B cell (primary cell): ENCODE data around the gene ITGA6. TPM values are rescaled to one million over a fixed set of nuclear protein-coding genes. Genes with fewer than 3 reads are reported as not detected.

Source experiments
- ATAC-seq: fragments of 200-7000 bp; cut with Tn5 transposase; one replicate; pipeline ENCODE4 v1.10.0; 2021; ENCODE audit warnings: low read depth, mild to moderate bottlenecking, moderate number of reproducible peaks, moderate library complexity
- CTCF ChIA-PET: fragments of 350-600 bp; sonication (Branson Sonifier 250); formaldehyde crosslinking; loops from one replicate; lab custom pipeline; 2021; ENCODE audit warnings: antibody characterized with exemption, inconsistent platforms; lab: Charles Lee
- POLR2A ChIA-PET: fragments of 350-600 bp; sonication (Branson Sonifier 250); formaldehyde crosslinking; loops from one replicate; lab custom pipeline; 2021; ENCODE audit warnings: antibody characterized with exemption; lab: Charles Lee
- DNase-seq: peaks from one replicate; pipeline ENCODE4 v3.0.0; 2013
- H2AFZ ChIP-seq: 2 replicates; pipeline ENCODE4 v1.6.1; 2012; ENCODE audit warnings: mild to moderate bottlenecking, low read depth, low read length; ENCODE audit not compliant: insufficient read depth, poor library complexity, severe bottlenecking
- H3K27ac ChIP-seq, 2 donors: 1 replicate in 1 of 2; 2 replicates in 1 of 2; pipeline ENCODE4 v1.5.1; 2012 to 2013; ENCODE audit warnings: low read length in 2 of 2, mild to moderate bottlenecking in 2 of 2, moderate library complexity in 1 of 2
- H3K27me3 ChIP-seq, 4 experiments: fragments of 200-600 bp in 1 of 4; sonication (generic) in 1 of 4; replicated peaks in 1 of 4; 1 replicate in 2 of 4; 2 replicates in 2 of 4; pipeline versions ENCODE4 v1.6.1 to v1.7.0; 2013 to 2016; ENCODE audit warnings: low read length in 3 of 4, mild to moderate bottlenecking in 2 of 4, mixed read lengths in 1 of 4, moderate library complexity in 1 of 4; ENCODE audit not compliant: insufficient read depth in 4 of 4, control insufficient read depth in 3 of 4; ENCODE audit errors: control extremely low read depth in 1 of 4
- H3K36me3 ChIP-seq, 2 experiments: replicated peaks in 1 of 2; 1 replicate in 1 of 2; 2 replicates in 1 of 2; pipeline versions ENCODE4 v1.6.1 to v1.7.1; 2013; ENCODE audit warnings: low read length in 1 of 2; ENCODE audit not compliant: insufficient read depth in 2 of 2, control insufficient read depth in 1 of 2; ENCODE audit errors: control extremely low read depth in 1 of 2, extremely low read depth in 1 of 2
- H3K4me1 ChIP-seq, 2 donors: fragments of 200-600 bp in 1 of 2; sonication (generic) in 1 of 2; 1 replicate in 1 of 2; 2 replicates in 1 of 2; pipeline versions ENCODE4 v1.5.1 to v1.6.1; 2013 to 2017; ENCODE audit warnings: low read length in 2 of 2; ENCODE audit not compliant: control insufficient read depth in 2 of 2, insufficient read depth in 2 of 2
- H3K4me2 ChIP-seq: replicated peaks from 2 replicates; pipeline ENCODE3; 2012; ENCODE audit warnings: mild to moderate bottlenecking, low read depth, low read length; ENCODE audit not compliant: poor library complexity, severe bottlenecking
- H3K4me3 ChIP-seq, 5 experiments: fragments of 200-600 bp in 1 of 5; sonication (generic) in 1 of 5; 1 replicate in 3 of 5; 2 replicates in 2 of 5; pipeline versions ENCODE4 v1.5.1 to v1.7.0; 2011 to 2016; ENCODE audit warnings: low read length in 4 of 5, mild to moderate bottlenecking in 4 of 5, low read depth in 2 of 5, control low read depth in 1 of 5, moderate library complexity in 1 of 5; ENCODE audit not compliant: insufficient read depth in 1 of 5; ENCODE audit errors: control extremely low read depth in 1 of 5, extremely low read depth in 1 of 5
- H3K79me2 ChIP-seq: fragments of 200-600 bp; sonication (generic); one replicate; pipeline ENCODE4 v1.6.0; 2016; ENCODE audit warnings: low read length; ENCODE audit not compliant: control insufficient read depth, insufficient read depth
- H3K9ac ChIP-seq: fragments of 200-600 bp; sonication (generic); 2 replicates; pipeline ENCODE4 v1.6.1; 2017; ENCODE audit warnings: mild to moderate bottlenecking, low read length, moderate library complexity
- H3K9me3 ChIP-seq, 3 donors: one replicate each; pipeline versions ENCODE4 v1.6.1 to v1.7.1; 2013; ENCODE audit warnings: low read length in 2 of 3; ENCODE audit not compliant: control insufficient read depth in 2 of 3, insufficient read depth in 1 of 3; ENCODE audit errors: control extremely low read depth in 1 of 3
- H4K20me1 ChIP-seq: 2 replicates; pipeline ENCODE4 v1.6.0; 2012; ENCODE audit warnings: mild to moderate bottlenecking, low read length; ENCODE audit not compliant: insufficient read depth, control insufficient read depth, poor library complexity, severe bottlenecking
- H3K27ac Mint-ChIP-seq: one replicate; pipeline ENCODE4 v1.8.0; 2021; ENCODE audit warnings: mixed read lengths
- H3K27me3 Mint-ChIP-seq: one replicate; pipeline ENCODE4 v1.8.0; 2021; ENCODE audit warnings: mixed read lengths
- H3K4me1 Mint-ChIP-seq: one replicate; pipeline ENCODE4 v1.8.0; 2021; ENCODE audit warnings: mixed read lengths
- H3K4me3 Mint-ChIP-seq: one replicate; pipeline ENCODE4 v1.8.0; 2021; ENCODE audit warnings: mixed read lengths
- H3K9me3 Mint-ChIP-seq: one replicate; pipeline ENCODE4 v1.8.0; 2022; ENCODE audit warnings: mixed read lengths; ENCODE audit not compliant: insufficient read depth
- EZH2 ChIP-seq: IDR thresholded peaks from 2 replicates; pipeline ENCODE4 v1.6.1; 2012; ENCODE audit warnings: borderline replicate concordance, low read depth, mild to moderate bottlenecking, moderate library complexity, low read length; ENCODE audit not compliant: insufficient read depth, poor library complexity, severe bottlenecking
- WGBS: methylation state at CpG from one replicate; pipeline ENCODE4 v1.1.5; 2013; ENCODE audit warnings: missing lambda C conversion rate; ENCODE audit not compliant: insufficient coverage; 5-methylcytosine and 5-hydroxymethylcytosine counted together
- intact Hi-C: fragments of 100-400 bp; cut with micrococcal nuclease; formaldehyde crosslinking; loops from one replicate; pipeline ENCODE4 v1.10.0; 2022
- polyA plus RNA-seq: library from polyadenylated mRNA; depleted of rRNA; stranded (reverse); fragments of >200 nt; gene quantifications from 2 replicates; pipeline ENCODE4 v1.2.3, GENCODE V29; 2012
- total RNA-seq, 2 donors: library from RNA; stranded (reverse); fragments of 120-200 nt in 1 of 2; gene quantifications; 1 replicate in 1 of 2; 2 replicates in 1 of 2; pipeline versions ENCODE4 v1.2.3 to v1.2.4, GENCODE V29; 2013 to 2022
- TF ChIP-seq, protein P1 (sequence below): fragments of 200-600 bp; IDR thresholded peaks from one replicate; pipeline ENCODE4 v1.8.0; 2022; ENCODE audit warnings: antibody characterized with exemption, mild to moderate bottlenecking

Gene ITGA6
- total and polyA plus RNA-seq, 2 donors (not counting 1 experiment from before 2014, with no cell fraction given), result 0.17 to 0.98 TPM

DNA sequence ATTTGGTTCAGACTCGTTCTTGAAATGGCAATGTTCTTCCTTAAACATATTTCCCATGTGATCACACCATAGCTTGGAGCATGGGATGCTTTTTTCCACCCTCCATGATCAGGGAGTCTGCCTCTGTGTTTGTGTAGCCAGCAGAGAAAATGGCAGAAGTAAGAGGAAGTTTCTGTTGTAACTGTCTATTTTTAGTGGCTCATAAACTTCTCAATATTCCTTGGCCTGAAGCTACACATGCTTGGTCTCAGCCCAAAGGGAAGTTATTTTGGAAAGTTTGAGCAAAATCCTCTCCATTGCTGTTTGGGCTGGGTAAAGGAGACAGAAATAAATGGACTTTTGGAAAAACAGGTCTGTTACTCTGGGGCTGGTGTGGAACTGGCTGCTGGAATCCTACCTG is 33.4 kb upstream of the ITGA6 start:
- Mint-ChIP-seq H3K9me3 (no peaks in the 10 kb centered on the region), H3K4me3 (no peak overlapping the region), H3K4me1 (no peaks in the 10 kb centered on the region), H3K27ac (no peak overlapping the region), H3K27me3 (peaks cover 13% of the 10 kb centered on the region)
- ChIA-PET POLR2A (no interaction called here), CTCF (no interaction called here)
- H3K27me3 ChIP-seq, result peaks cover 0 to 5% (median 0%) of the 10 kb centered on the region in 4 experiments
- no peak overlapping the region for H3K27ac ChIP-seq
- H3K4me3 ChIP-seq, result no peak overlapping the region
- H3K4me2 ChIP-seq, result no peak overlapping the region
- H4K20me1 ChIP-seq, result no peaks in the 10 kb centered on the region
- H3K9me3 ChIP-seq, result no peaks in the 10 kb centered on the region
- no peaks in the 10 kb centered on the region for H3K4me1 ChIP-seq
- intact Hi-C loops, result no loop called here
- H2AFZ ChIP-seq, result no peak overlapping the region
- H3K9ac ChIP-seq, result no peak overlapping the region
- no peak for DNase-seq
- no CpG with 5 or more reads among the region's 1 CpG for WGBS
- no peaks in the 10 kb centered on the region for H3K36me3 ChIP-seq
- H3K79me2 ChIP-seq, result no peaks in the 10 kb centered on the region
- no peak for ATAC-seq
- TF ChIP-seq, protein P1, sequence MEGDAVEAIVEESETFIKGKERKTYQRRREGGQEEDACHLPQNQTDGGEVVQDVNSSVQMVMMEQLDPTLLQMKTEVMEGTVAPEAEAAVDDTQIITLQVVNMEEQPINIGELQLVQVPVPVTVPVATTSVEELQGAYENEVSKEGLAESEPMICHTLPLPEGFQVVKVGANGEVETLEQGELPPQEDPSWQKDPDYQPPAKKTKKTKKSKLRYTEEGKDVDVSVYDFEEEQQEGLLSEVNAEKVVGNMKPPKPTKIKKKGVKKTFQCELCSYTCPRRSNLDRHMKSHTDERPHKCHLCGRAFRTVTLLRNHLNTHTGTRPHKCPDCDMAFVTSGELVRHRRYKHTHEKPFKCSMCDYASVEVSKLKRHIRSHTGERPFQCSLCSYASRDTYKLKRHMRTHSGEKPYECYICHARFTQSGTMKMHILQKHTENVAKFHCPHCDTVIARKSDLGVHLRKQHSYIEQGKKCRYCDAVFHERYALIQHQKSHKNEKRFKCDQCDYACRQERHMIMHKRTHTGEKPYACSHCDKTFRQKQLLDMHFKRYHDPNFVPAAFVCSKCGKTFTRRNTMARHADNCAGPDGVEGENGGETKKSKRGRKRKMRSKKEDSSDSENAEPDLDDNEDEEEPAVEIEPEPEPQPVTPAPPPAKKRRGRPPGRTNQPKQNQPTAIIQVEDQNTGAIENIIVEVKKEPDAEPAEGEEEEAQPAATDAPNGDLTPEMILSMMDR, result no peak
- TF ChIP-seq EZH2, result no peak

DNA sequence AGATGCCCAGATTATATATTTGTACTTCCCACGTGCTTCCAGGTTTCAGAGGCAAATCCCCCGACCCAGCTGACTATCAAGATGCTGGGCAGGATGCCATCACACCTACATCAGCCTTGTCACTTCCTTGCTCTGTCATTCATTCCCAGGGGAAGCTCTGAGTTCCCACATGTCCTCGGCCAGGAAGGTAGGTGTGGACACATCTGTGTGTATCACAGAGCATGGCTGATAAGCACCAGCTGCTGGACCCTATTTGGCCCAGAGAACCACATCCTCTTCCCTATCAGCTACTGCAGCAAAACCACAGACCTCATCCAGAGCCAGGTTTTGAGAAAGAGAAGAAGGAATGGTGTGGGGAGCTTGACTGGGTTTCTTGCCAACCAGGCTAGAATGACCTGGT is 31.9 kb upstream of the ITGA6 start:
- Histone ChIP-seq H2AFZ (no peak overlapping the region), H3K27ac (no peak overlapping the region), H3K4me3 (no peak overlapping the region), H3K9me3 (no peaks in the 10 kb centered on the region), H3K79me2 (no peaks in the 10 kb centered on the region), H3K4me2 (no peak overlapping the region), H3K9ac (no peak overlapping the region), H3K36me3 (no peaks in the 10 kb centered on the region), H3K27me3 (peaks cover 0 to 5% (median 0%) of the 10 kb centered on the region in 4 experiments), H3K4me1 (no peaks in the 10 kb centered on the region), H4K20me1 (no peaks in the 10 kb centered on the region)
- 4% methylated on average over 2 of the region's 3 CpGs for WGBS
- ATAC-seq (no peak), DNase-seq (no peak)
- Mint-ChIP-seq H3K9me3 (no peaks in the 10 kb centered on the region), H3K4me1 (no peaks in the 10 kb centered on the region), H3K4me3 (no peak overlapping the region), H3K27ac (no peak overlapping the region), H3K27me3 (peaks cover 13% of the 10 kb centered on the region)
- CTCF ChIA-PET, result no interaction called here
- intact Hi-C loops, result no loop called here
- TF ChIP-seq, protein P1, result no peak
- no peak for TF ChIP-seq EZH2
- POLR2A ChIA-PET, result no interaction called here
